GM12864 (cell line): ENCODE data around the gene PUM1.
A peak's percentile ranks its signal among the peaks of the same experiment; 100 is the strongest.

Experiments used
- DNase-seq: peaks from one replicate; pipeline ENCODE4 v3.0.0-alpha.2; 2011; ENCODE audit warnings: low read depth
- H3K4me3 ChIP-seq: 2 replicates; pipeline ENCODE4 v1.5.1; 2011; ENCODE audit warnings: mild to moderate bottlenecking, low read depth, low read length, control low read depth
- CTCF ChIP-seq: IDR thresholded peaks from 2 replicates; pipeline ENCODE4 v1.5.1; 2011; ENCODE audit warnings: low read depth, mild to moderate bottlenecking, moderate library complexity, low read length, control low read depth, inconsistent platforms; ENCODE audit errors: missing control alignments

The PUM1 gene

GRCh38 chr1:31011719-31012118 is 53.8 kb downstream of the PUM1 start:
- no peak for DNase-seq
- H3K4me3 ChIP-seq: no peak overlapping the region
- TF ChIP-seq CTCF: no peak

GRCh38 chr1:31010086-31010989 is 55.2 kb downstream of the PUM1 start:
- peak; percentile 48 for DNase-seq
- no peak for TF ChIP-seq CTCF
- no peak overlapping the region for H3K4me3 ChIP-seq

GRCh38 chr1:31007462-31007991 is 58.0 kb downstream of the PUM1 start:
- TF ChIP-seq CTCF: no peak
- no peak overlapping the region for H3K4me3 ChIP-seq
- no peak for DNase-seq

GRCh38 chr1:31006747-31007146 is 58.8 kb downstream of the PUM1 start:
- no peak overlapping the region for H3K4me3 ChIP-seq
- DNase-seq: no peak
- TF ChIP-seq CTCF: no peak

GRCh38 chr1:31005617-31006166 is 59.8 kb downstream of the PUM1 start:
- DNase-seq: no peak
- TF ChIP-seq CTCF: no peak
- H3K4me3 ChIP-seq: no peak overlapping the region

- H3K4me3 ChIP-seq: no peak overlapping the region
- TF ChIP-seq CTCF: no peak
- DNase-seq: no peak
Observed at GRCh38 chr1:31005198-31005597, 60.3 kb downstream of the PUM1 start.
